Keratinocyte (primary cell): Measurements from ENCODE around the gene ATE1.

Experiments
- EZH2 ChIP-seq: IDR thresholded peaks from one replicate; pipeline ENCODE4 v1.6.1; 2012; ENCODE audit warnings: inconsistent platforms, mild to moderate bottlenecking, low read length, moderate library complexity
- TF ChIP-seq, protein P1 (sequence below), 3 experiments: IDR thresholded peaks in 1 of 3; conservative IDR thresholded peaks in 1 of 3; optimal IDR thresholded peaks in 1 of 3; 2 replicates in 2 of 3; 3 replicates in 1 of 3; pipeline versions ENCODE3 to v1.5.1; 2011; ENCODE audit warnings: low read length in 3 of 3, mild to moderate bottlenecking in 3 of 3, moderate library complexity in 2 of 3, control low read depth in 1 of 3, inconsistent platforms in 1 of 3; ENCODE audit not compliant: insufficient read depth in 2 of 3; ENCODE audit errors: extremely low read depth in 1 of 3

DNA sequence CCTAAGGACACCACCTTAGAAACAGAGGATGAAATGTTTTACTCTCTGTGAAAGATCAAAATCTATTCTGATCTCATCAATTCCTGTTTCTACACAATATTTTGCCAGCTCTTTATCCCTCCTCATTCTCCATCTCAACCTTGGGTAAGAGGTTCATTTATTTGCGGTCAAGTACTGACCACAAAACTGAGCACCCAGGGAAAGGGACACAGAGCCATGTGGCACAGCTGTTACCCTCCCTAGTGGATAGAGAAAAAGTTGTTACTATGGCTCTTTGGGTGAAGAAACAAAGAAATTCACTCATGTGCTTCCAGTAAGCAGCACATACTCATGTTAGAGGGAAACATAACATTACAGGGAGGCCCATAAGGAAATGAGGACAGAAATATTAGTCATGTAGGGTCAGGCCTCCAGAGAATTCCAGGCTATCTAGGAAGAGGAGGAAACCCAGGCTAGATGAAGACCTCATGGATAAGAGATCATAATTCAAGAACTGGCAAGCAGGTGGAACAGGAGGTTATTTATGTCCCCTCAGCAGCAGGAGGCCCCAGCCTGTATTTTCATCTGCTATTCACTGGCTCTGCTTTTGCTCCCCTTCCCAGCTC is 114.5 kb downstream of the ATE1 start:
- TF ChIP-seq, protein P1, sequence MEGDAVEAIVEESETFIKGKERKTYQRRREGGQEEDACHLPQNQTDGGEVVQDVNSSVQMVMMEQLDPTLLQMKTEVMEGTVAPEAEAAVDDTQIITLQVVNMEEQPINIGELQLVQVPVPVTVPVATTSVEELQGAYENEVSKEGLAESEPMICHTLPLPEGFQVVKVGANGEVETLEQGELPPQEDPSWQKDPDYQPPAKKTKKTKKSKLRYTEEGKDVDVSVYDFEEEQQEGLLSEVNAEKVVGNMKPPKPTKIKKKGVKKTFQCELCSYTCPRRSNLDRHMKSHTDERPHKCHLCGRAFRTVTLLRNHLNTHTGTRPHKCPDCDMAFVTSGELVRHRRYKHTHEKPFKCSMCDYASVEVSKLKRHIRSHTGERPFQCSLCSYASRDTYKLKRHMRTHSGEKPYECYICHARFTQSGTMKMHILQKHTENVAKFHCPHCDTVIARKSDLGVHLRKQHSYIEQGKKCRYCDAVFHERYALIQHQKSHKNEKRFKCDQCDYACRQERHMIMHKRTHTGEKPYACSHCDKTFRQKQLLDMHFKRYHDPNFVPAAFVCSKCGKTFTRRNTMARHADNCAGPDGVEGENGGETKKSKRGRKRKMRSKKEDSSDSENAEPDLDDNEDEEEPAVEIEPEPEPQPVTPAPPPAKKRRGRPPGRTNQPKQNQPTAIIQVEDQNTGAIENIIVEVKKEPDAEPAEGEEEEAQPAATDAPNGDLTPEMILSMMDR (optimal IDR thresholded peaks at IDR 0.05 in 1 of 3, IDR thresholded peaks at IDR 0.05 in 1 of 3, conservative IDR thresholded peaks at IDR 0.05 in 1 of 3; ENCODE audit: extremely low read depth in 1 of 3, insufficient read depth in 2 of 3, low read length in 3 of 3) = no peak
- TF ChIP-seq EZH2 = no peak
